MM.1S (cell line): ENCODE measurements around the gene OBSL1.

Source experiments
- CTCF ChIP-seq: fragments of 300-600 bp; sonication (generic); IDR thresholded peaks from 2 replicates; pipeline ENCODE4 v1.5.1; 2016; ENCODE audit warnings: antibody characterized with exemption, low read length, mixed read lengths
- EZH2 ChIP-seq: fragments of 300-600 bp; sonication (generic); optimal IDR thresholded peaks from 2 replicates; pipeline ENCODE3; 2017; ENCODE audit warnings: low read depth, mild to moderate bottlenecking, antibody characterized with exemption, low read length, mixed read lengths
- EZH2phosphoT487 ChIP-seq: fragments of 300-600 bp; sonication (generic); IDR thresholded peaks from 2 replicates; pipeline ENCODE4 v1.6.1; 2018; ENCODE audit warnings: antibody characterized with exemption, low read length

- TF ChIP-seq CTCF, result no peak
- TF ChIP-seq EZH2, result no peak
- TF ChIP-seq EZH2phosphoT487, result no peak
Observed at GRCh38 chr2:219505585-219505984, 65.8 kb downstream of the OBSL1 start.
